NCI-H2196 (cell line): ENCODE measurements around the gene KRT3.

Source experiments
- DNase-seq: peaks from one replicate; lab custom pipeline; 2025; ENCODE audit not compliant: unreplicated experiment; lab: John Stamatoyannopoulos, UW

KRT3 gene

GRCh38 chr12:52740584-52740983 lies 55.3 kb downstream of the KRT3 start:
- DNase-seq = peak; percentile 87

- peak; percentile 43 for DNase-seq
Measured at GRCh38 chr12:52739963-52740362, 56.0 kb downstream of the KRT3 start.
